Progenitor cell of endocrine pancreas (in vitro differentiated cells): ENCODE results near the gene SLC15A5. TPM values are rescaled to one million over a fixed set of nuclear protein-coding genes. Genes with fewer than 3 reads are reported as not detected.

Experiments used
- DNase-seq: peaks from one replicate; pipeline ENCODE4 v3.0.0; 2021; ENCODE audit warnings: low spot score; ENCODE audit not compliant: unreplicated experiment
- H3K27ac Mint-ChIP-seq: 2 replicates; pipeline ENCODE4 v1.8.0; 2021; ENCODE audit warnings: mild to moderate bottlenecking, moderate library complexity, mixed read lengths
- H3K27me3 Mint-ChIP-seq: 2 replicates; pipeline ENCODE4 v1.8.0; 2021; ENCODE audit warnings: mixed read lengths
- H3K36me3 Mint-ChIP-seq: 2 replicates; pipeline ENCODE4 v1.8.0; 2022; ENCODE audit warnings: mixed read lengths; ENCODE audit not compliant: insufficient read depth
- H3K4me1 Mint-ChIP-seq: 2 replicates; pipeline ENCODE4 v1.8.0; 2021; ENCODE audit warnings: low read depth, mixed read lengths
- H3K4me3 Mint-ChIP-seq: 2 replicates; pipeline ENCODE4 v1.8.0; 2021; ENCODE audit warnings: low read depth, mild to moderate bottlenecking, moderate library complexity, mixed read lengths
- H3K9me3 Mint-ChIP-seq: 2 replicates; pipeline ENCODE4 v1.8.0; 2021; ENCODE audit warnings: low read depth, mixed read lengths
- CTCF ChIP-seq: fragments of 200-600 bp; sonication (generic); IDR thresholded peaks from one replicate; pipeline ENCODE4 v1.5.0; 2021; ENCODE audit warnings: antibody characterized with exemption, mild to moderate bottlenecking; ENCODE audit not compliant: unreplicated experiment
- total RNA-seq: library from RNA; stranded (reverse); gene quantifications from 2 replicates; pipeline ENCODE4 v1.2.1, GENCODE V29; 2021

SLC15A5 gene
- total RNA-seq, 1 donor from 2014 or later = not detected

- Mint-ChIP-seq H3K9me3 (no peaks in the 10 kb centered on the region), H3K27ac (no peak overlapping the region), H3K4me1 (peaks cover 4% of the 10 kb centered on the region), H3K4me3 (no peak overlapping the region), H3K27me3 (no peaks in the 10 kb centered on the region), H3K36me3 (no peaks in the 10 kb centered on the region)
- no peak for DNase-seq
- TF ChIP-seq CTCF = no peak
Observed at GRCh38 chr12:16300122-16300521, 22.6 kb upstream of the SLC15A5 start.

DNA sequence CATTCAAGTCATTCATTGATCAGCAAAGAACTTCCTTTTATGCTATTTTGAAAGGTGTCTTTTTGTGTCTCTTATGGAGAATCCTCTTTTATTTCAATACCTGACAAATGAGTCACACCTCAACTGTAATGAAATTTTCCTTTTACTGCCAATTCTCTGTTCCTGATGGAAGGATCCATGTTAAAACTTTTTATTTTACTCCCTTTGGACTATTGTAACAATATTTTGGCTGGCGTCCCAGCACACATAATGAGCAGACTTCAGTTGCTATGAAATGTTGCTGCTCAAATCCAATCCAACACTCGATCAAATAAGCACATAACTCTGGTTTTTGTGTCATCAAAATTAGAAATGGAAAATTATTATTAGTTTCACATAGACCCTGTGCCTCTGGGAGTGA is 21.9 kb upstream of the SLC15A5 start:
- no peak overlapping the region for H3K4me3 Mint-ChIP-seq
- peaks cover 4% of the 10 kb centered on the region for H3K4me1 Mint-ChIP-seq
- no peak overlapping the region for H3K27ac Mint-ChIP-seq
- no peaks in the 10 kb centered on the region for H3K27me3 Mint-ChIP-seq
- no peak for TF ChIP-seq CTCF
- H3K36me3 Mint-ChIP-seq = no peaks in the 10 kb centered on the region
- DNase-seq = no peak
- H3K9me3 Mint-ChIP-seq = no peaks in the 10 kb centered on the region

DNA sequence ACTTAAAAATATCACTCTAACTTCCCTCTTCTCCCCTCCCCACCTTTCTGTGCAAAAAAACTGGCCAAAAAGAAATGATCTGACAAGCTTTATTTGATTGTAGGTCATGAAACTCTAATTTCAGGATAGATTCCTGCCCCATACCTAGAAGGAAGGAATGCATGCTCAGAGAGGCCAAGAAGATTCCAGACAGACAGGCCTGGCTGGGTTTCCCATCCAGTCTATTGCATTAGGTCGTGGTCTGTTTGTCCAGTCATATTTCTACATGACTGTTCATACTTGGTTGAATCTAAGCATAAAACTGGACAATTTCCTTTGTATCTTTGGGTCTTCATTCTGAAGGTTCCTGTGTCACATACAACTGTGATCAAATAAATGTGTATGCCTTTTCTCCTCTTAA is 20.0 kb upstream of the SLC15A5 start:
- H3K27me3 Mint-ChIP-seq = no peaks in the 10 kb centered on the region
- no peak for DNase-seq
- no peak for TF ChIP-seq CTCF
- no peak overlapping the region for H3K4me3 Mint-ChIP-seq
- H3K36me3 Mint-ChIP-seq = no peaks in the 10 kb centered on the region
- H3K4me1 Mint-ChIP-seq = peaks cover 4% of the 10 kb centered on the region
- no peak overlapping the region for H3K27ac Mint-ChIP-seq
- H3K9me3 Mint-ChIP-seq = no peaks in the 10 kb centered on the region

DNA sequence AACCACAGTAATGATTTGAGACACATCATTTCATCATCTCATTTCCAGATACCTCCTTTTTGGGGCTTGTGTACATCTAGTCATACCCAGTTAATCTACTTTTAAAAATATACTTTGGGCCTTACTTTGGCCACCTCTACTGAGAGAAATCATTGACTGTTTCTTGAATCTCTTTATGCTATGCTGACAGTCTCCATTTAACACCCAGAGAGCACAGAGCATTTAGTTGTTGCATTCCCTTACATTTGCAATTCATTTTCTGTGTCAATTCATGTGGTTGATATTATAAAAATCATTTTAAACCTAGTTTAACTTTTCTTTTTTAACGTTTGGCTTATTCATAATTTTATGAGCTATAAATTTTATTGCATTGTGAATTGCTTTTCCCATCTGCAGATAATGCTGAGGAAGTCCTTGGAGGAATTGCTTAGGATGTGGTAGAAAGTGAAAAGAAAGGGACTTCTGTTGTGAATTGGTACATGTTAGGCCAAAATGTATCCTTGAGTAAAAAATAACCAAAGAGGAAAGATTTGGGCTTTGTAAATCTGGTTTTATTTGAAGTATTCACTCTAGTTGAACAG is 17.0 kb upstream of the SLC15A5 start:
- Mint-ChIP-seq H3K4me3 (no peak overlapping the region), H3K9me3 (no peaks in the 10 kb centered on the region), H3K36me3 (no peaks in the 10 kb centered on the region), H3K27ac (no peak overlapping the region), H3K4me1 (no peaks in the 10 kb centered on the region), H3K27me3 (no peaks in the 10 kb centered on the region)
- no peak for DNase-seq
- no peak for TF ChIP-seq CTCF

DNA sequence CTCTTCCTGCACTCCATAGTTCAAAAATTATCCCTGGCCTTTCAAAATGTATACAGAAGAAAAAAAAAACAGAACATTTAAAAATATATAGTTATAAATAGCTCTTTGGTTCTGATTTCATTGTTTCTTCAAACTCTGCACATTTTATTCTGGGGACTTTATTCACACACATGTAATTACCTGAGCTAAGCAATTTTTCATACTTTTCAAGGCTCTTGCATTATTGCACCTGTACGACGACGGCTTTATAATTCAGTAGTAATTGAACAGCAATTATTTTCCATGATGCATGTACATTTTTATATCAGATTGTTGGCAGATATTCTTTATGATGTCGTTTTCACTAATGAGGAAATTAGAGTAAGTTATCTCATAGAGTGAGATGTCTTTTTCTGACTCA is 13.5 kb upstream of the SLC15A5 start:
- no peak for DNase-seq
- Mint-ChIP-seq H3K4me1 (peaks cover 5% of the 10 kb centered on the region), H3K27me3 (no peaks in the 10 kb centered on the region), H3K36me3 (no peaks in the 10 kb centered on the region), H3K9me3 (no peaks in the 10 kb centered on the region), H3K27ac (no peak overlapping the region), H3K4me3 (no peak overlapping the region)
- no peak for TF ChIP-seq CTCF
